PC-9 (cell line): ENCODE data around the gene TSPAN10. TPM values are rescaled to one million over a fixed set of nuclear protein-coding genes. Genes with fewer than 3 reads are reported as not detected.

ENCODE experiments used
- BruUV-seq: library from RNA; stranded (reverse); fragments of 400-500 nt; replicated peaks from 2 replicates; lab custom pipeline; 2021; lab: Mats Ljungman, UMichigan
- CTCF ChIA-PET: fragments of 300-600 bp; sonication (Branson Sonifier 250); formaldehyde crosslinking; loops from one replicate; lab custom pipeline; 2022; ENCODE audit warnings: antibody characterized with exemption; lab: Charles Lee
- POLR2A ChIA-PET: fragments of 300-600 bp; sonication (Branson Sonifier 250); formaldehyde crosslinking; loops from one replicate; lab custom pipeline; 2022; ENCODE audit warnings: antibody characterized with exemption; ENCODE audit not compliant: unreplicated experiment; lab: Charles Lee
- DNase-seq, 2 experiments: peaks; one replicate each; pipeline versions ENCODE4 v3.0.0 to v3.0.0-alpha.2; 2015 to 2022; ENCODE audit warnings: mixed read lengths in 1 of 2
- H2AFZ ChIP-seq: fragments of 200-600 bp; sonication (generic); 2 replicates; pipeline ENCODE4 v1.8.1; 2017; ENCODE audit warnings: antibody characterized with exemption
- H3F3A ChIP-seq: fragments of 200-600 bp; sonication (generic); 2 replicates; pipeline ENCODE4 v1.8.1; 2017; ENCODE audit warnings: antibody characterized with exemption, mild to moderate bottlenecking, low read depth; ENCODE audit not compliant: insufficient read depth
- H3K27ac ChIP-seq: fragments of 200-600 bp; sonication (generic); 2 replicates; pipeline ENCODE4 v1.6.1; 2016; ENCODE audit warnings: mixed run types
- H3K27me3 ChIP-seq: fragments of 200-600 bp; sonication (generic); 2 replicates; pipeline ENCODE4 v1.6.1; 2016; ENCODE audit warnings: low read depth, mixed run types; ENCODE audit not compliant: insufficient read depth
- H3K36me3 ChIP-seq: fragments of 200-600 bp; sonication (generic); 2 replicates; pipeline ENCODE4 v1.6.1; 2016; ENCODE audit warnings: low read depth, mixed run types
- H3K4me1 ChIP-seq: fragments of 200-600 bp; sonication (generic); replicated peaks from 2 replicates; pipeline ENCODE4 v1.6.1; 2016; ENCODE audit warnings: mixed run types; ENCODE audit not compliant: insufficient read depth
- H3K4me2 ChIP-seq: fragments of 200-600 bp; sonication (generic); 2 replicates; pipeline ENCODE4 v1.6.1; 2017; ENCODE audit warnings: mixed run types
- H3K4me3 ChIP-seq: fragments of 200-600 bp; sonication (generic); 2 replicates; pipeline ENCODE4 v1.6.1; 2016; ENCODE audit warnings: mixed run types
- H3K79me2 ChIP-seq: fragments of 200-600 bp; sonication (generic); 2 replicates; pipeline ENCODE4 v1.6.1; 2017; ENCODE audit warnings: low read depth, mixed run types
- H3K9me2 ChIP-seq: fragments of 200-600 bp; sonication (generic); 2 replicates; pipeline ENCODE4 v1.8.1; 2017; ENCODE audit warnings: mild to moderate bottlenecking; ENCODE audit not compliant: insufficient read depth
- H3K9me3 ChIP-seq: fragments of 200-600 bp; sonication (generic); 2 replicates; pipeline ENCODE4 v1.8.1; 2016; ENCODE audit warnings: low read depth; ENCODE audit not compliant: insufficient read depth
- H4K20me1 ChIP-seq: fragments of 200-600 bp; sonication (generic); 2 replicates; pipeline ENCODE4 v1.8.1; 2017; ENCODE audit not compliant: insufficient read depth
- CTCF ChIP-seq: fragments of 200-600 bp; sonication (generic); conservative IDR thresholded peaks from 2 replicates; pipeline ENCODE4 v1.6.1; 2017; ENCODE audit warnings: mixed run types, antibody characterized with exemption, mild to moderate bottlenecking, moderate library complexity
- EZH2 ChIP-seq: fragments of 200-600 bp; sonication (generic); IDR thresholded peaks from 2 replicates; pipeline ENCODE4 v1.8.0; 2017; ENCODE audit warnings: antibody characterized with exemption, low read depth
- intact Hi-C: fragments of 100-400 bp; cut with micrococcal nuclease; formaldehyde crosslinking; loops from one replicate; pipeline ENCODE4 v1.10.0; 2022; ENCODE audit not compliant: unreplicated experiment
- total RNA-seq: library from RNA; stranded (reverse); gene quantifications from 2 replicates; pipeline ENCODE4 v1.2.3, GENCODE V29; 2021

Gene TSPAN10
- total RNA-seq, 1 experiment from 2014 or later, result 8.6 TPM

DNA sequence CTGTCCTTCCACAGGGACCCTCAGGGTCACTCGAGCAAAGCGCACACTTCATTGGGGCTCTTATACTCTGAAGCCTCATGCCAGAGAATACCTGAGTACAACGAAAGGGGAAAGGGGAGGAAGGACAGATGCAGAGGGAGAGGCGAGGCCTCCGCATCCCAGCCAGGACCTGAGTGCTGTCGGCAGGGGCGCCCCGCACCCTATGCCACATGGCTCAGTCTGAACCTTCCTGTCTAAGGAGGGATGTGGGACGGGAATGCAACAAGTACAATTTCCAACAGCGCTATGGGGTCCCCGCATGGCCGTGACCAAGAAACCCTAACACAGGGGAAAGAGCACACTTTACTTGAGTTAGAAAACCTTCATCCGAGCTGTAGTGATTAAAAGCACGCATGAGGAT lies 45.0 kb upstream of the TSPAN10 start:
- no peaks in the 10 kb centered on the region for H3K27me3 ChIP-seq
- peaks cover 11% of the 10 kb centered on the region for H4K20me1 ChIP-seq
- CTCF ChIA-PET, result no interaction called here
- H3K36me3 ChIP-seq, result 0 out of 2 replicates have a peak, but pooled peaks cover 4% of the 10 kb centered on the region
- POLR2A ChIA-PET, result no interaction called here
- H3K79me2 ChIP-seq, result no peaks in the 10 kb centered on the region
- TF ChIP-seq EZH2 (no peak), CTCF (no peak)
- intact Hi-C loops, result no loop called here
- DNase-seq, result no peak
- H3K9me3 ChIP-seq, result no peaks in the 10 kb centered on the region
- H3K4me1 ChIP-seq, result no peaks in the 10 kb centered on the region
- no peak overlapping the region for H3K4me3 ChIP-seq
- BruUV-seq, result no TSS peak
- no peak overlapping the region for H3K27ac ChIP-seq
- H3F3A ChIP-seq, result peaks cover 7% of the 10 kb centered on the region
- no peak overlapping the region for H3K4me2 ChIP-seq
- no peaks in the 10 kb centered on the region for H3K9me2 ChIP-seq
- no peak overlapping the region for H2AFZ ChIP-seq

DNA sequence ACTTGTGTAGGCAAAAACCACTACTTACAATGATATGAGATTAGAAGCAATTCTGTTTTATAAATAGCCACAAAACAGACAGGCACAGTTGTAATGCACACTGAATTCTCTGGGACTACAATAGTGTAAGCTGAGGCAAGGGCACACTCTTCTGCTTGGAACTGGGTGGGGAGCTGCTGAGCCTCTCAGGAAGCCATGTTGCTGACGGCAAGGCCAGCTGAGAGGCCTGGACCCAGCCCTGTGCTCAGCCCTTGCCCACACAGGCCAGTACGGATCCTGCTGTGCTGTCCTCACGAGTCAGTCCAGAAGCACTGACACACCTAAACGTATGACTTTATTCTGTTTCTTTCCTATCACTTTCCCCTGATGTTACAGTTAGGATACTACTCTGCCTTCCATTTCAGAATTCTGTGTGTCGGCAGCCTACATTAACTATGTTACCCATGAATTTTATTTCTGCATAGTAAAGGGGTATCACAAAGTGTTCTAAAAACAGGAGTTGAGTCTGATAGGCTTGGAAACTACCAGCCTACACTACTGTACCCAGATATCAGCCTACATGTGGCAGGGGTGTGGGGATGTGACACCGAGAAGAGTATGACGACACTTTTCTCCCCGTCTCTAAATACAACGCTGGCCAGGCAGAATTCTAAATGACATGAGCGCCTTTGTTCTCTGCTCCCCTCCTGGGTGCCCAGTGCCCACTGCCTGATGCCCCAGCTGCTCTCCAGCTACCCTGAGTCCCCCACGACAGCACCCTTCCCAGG lies 43.7 kb upstream of the TSPAN10 start:
- TF ChIP-seq CTCF (no peak), EZH2 (no peak)
- Histone ChIP-seq H3K27me3 (no peaks in the 10 kb centered on the region), H3K4me1 (no peaks in the 10 kb centered on the region), H3K79me2 (no peaks in the 10 kb centered on the region), H2AFZ (no peak overlapping the region), H3F3A (peaks cover 7% of the 10 kb centered on the region), H3K27ac (no peak overlapping the region), H3K4me2 (no peak overlapping the region), H3K9me2 (no peaks in the 10 kb centered on the region), H3K36me3 (0 out of 2 replicates have a peak, but pooled peaks cover 4% of the 10 kb centered on the region), H3K4me3 (no peak overlapping the region), H4K20me1 (peaks cover 11% of the 10 kb centered on the region), H3K9me3 (no peaks in the 10 kb centered on the region)
- ChIA-PET CTCF (no interaction called here), POLR2A (no interaction called here)
- no peak for DNase-seq
- no TSS peak for BruUV-seq
- intact Hi-C loops, result no loop called here

- no TSS peak for BruUV-seq
- Histone ChIP-seq H2AFZ (no peak overlapping the region), H3K27me3 (no peaks in the 10 kb centered on the region), H3K4me2 (no peak overlapping the region), H3K9me2 (no peaks in the 10 kb centered on the region), H4K20me1 (peaks cover 17% of the 10 kb centered on the region; the same call in 1 of the 2 replicates), H3K4me3 (no peak overlapping the region), H3F3A (peaks cover 20% of the 10 kb centered on the region), H3K36me3 (peaks cover 11% of the 10 kb centered on the region), H3K9me3 (no peaks in the 10 kb centered on the region), H3K4me1 (no peaks in the 10 kb centered on the region), H3K27ac (no peak overlapping the region), H3K79me2 (peaks cover 11% of the 10 kb centered on the region; the same call in 1 of the 2 replicates)
- TF ChIP-seq EZH2 (no peak), CTCF (no peak)
- no peak for DNase-seq
- ChIA-PET POLR2A (interaction anchor here (0.6 kb wide), 1 partner anchor 36 kb away, joined by 3 read pairs; no protein-coding TSS in a partner anchor), CTCF (interaction anchor here (0.7 to 1.6 kb wide), 2 partner anchors 115 to 237 kb away, joined by 3 to 4 read pairs; no protein-coding TSS in a partner anchor)
- intact Hi-C loops, result no loop called here
Observed at GRCh38 chr17:81599719-81600486, 37.1 kb upstream of the TSPAN10 start.
